ENCODE results near the gene LINGO1.

- TF ChIP-seq CTCF (IDR thresholded peaks at IDR 0.05; ENCODE audit: extremely low read depth in 1 of 2, insufficient read depth in 1 of 2, low read depth in 1 of 2, low read length in 2 of 2) (no peak), POLR2A (IDR thresholded peaks at IDR 0.05; ENCODE audit: low read depth, low read length) (no peak), POLR2AphosphoS5 (IDR thresholded peaks at IDR 0.05; ENCODE audit: insufficient read depth, low read depth, low read length) (no peak), FOS (IDR thresholded peaks at IDR 0.05; ENCODE audit: borderline replicate concordance, insufficient read depth, low read length) (no peak), JUN (IDR thresholded peaks at IDR 0.05; ENCODE audit: borderline replicate concordance, insufficient read depth, insufficient read length, low read depth) (no peak)
Observed at GRCh38 chr15:77670558-77671361, 38.0 kb upstream of the LINGO1 start.

Measured in endothelial cell of umbilical vein (primary cell).